Neural cell (in vitro differentiated cells): ENCODE measurements around the gene POU2AF3. TPM values are rescaled to one million over a fixed set of nuclear protein-coding genes. Genes with fewer than 3 reads are reported as not detected.

Experiments used
- H2AFZ ChIP-seq: fragments of 200-600, 300-800 bp; sonication (generic), shearing (Covaris generic); 2 replicates; pipeline ENCODE4 v1.6.0; 2014; ENCODE audit warnings: low read depth, mild to moderate bottlenecking, antibody characterized with exemption, low read length, moderate library complexity
- H3F3A ChIP-seq: fragments of 200-600 bp; shearing (Covaris generic); 2 replicates; pipeline ENCODE4 v1.6.1; 2016; ENCODE audit warnings: mild to moderate bottlenecking, moderate library complexity, mixed read lengths, antibody characterized with exemption, low read length; ENCODE audit not compliant: insufficient read depth, poor library complexity, severe bottlenecking
- H3K27ac ChIP-seq: fragments of 200-600, 300-800 bp; sonication (generic), shearing (Covaris generic); 2 replicates; pipeline ENCODE4 v1.5.1; 2014; ENCODE audit warnings: mild to moderate bottlenecking, low read length, moderate library complexity
- H3K27me3 ChIP-seq: fragments of 300-800, 200-600 bp; sonication (generic), shearing (Covaris generic); 2 replicates; pipeline ENCODE4 v1.6.0; 2014; ENCODE audit warnings: mild to moderate bottlenecking, low read depth, low read length, moderate library complexity; ENCODE audit not compliant: insufficient read depth
- H3K36me3 ChIP-seq: fragments of 300-800, 200-600 bp; sonication (generic), shearing (Covaris generic); 2 replicates; pipeline ENCODE4 v1.5.1; 2014; ENCODE audit warnings: mild to moderate bottlenecking, antibody characterized with exemption, low read length, moderate library complexity; ENCODE audit not compliant: insufficient read depth
- H3K4me2 ChIP-seq: fragments of 300-800, 200-600 bp; sonication (generic), shearing (Covaris generic); 2 replicates; pipeline ENCODE4 v1.6.0; 2014; ENCODE audit warnings: mild to moderate bottlenecking, low read length
- H3K4me3 ChIP-seq: fragments of 300-800, 200-600 bp; sonication (generic), shearing (Covaris generic); 2 replicates; pipeline ENCODE4 v1.5.1; 2014; ENCODE audit warnings: mild to moderate bottlenecking, low read length, moderate library complexity
- H3K79me2 ChIP-seq: fragments of 200-600 bp; shearing (Covaris generic); replicated peaks from 2 replicates; pipeline ENCODE4 v1.6.0; 2014; ENCODE audit warnings: mild to moderate bottlenecking, low read length, moderate library complexity; ENCODE audit not compliant: insufficient read depth
- H3K9ac ChIP-seq: fragments of 300-800, 200-600 bp; sonication (generic), shearing (Covaris generic); 2 replicates; pipeline ENCODE4 v1.6.1; 2016; ENCODE audit warnings: mild to moderate bottlenecking, low read length, mixed read lengths
- H3K9me2 ChIP-seq: fragments of 200-600 bp; shearing (Covaris generic); 2 replicates; pipeline ENCODE4 v1.6.1; 2016; ENCODE audit warnings: mild to moderate bottlenecking, low read length, mixed read lengths; ENCODE audit not compliant: insufficient read depth
- H3K9me3 ChIP-seq: fragments of 200-600, 300-800 bp; sonication (generic), shearing (Covaris generic); 2 replicates; pipeline ENCODE4 v1.6.1; 2016; ENCODE audit warnings: mild to moderate bottlenecking, mixed run types, low read length, moderate library complexity, mixed read lengths
- H4K20me1 ChIP-seq: fragments of 200-600 bp; shearing (Covaris generic); 2 replicates; pipeline ENCODE4 v1.6.1; 2016; ENCODE audit warnings: mild to moderate bottlenecking, mixed run types; ENCODE audit not compliant: insufficient read depth
- EP300 ChIP-seq: fragments of 450-650 bp; conservative IDR thresholded peaks from 2 replicates; pipeline ENCODE4 v1.6.1; 2014; ENCODE audit warnings: antibody characterized with exemption, mild to moderate bottlenecking, moderate library complexity; ENCODE audit not compliant: poor library complexity, severe bottlenecking
- EZH2 ChIP-seq: fragments of 200-600, 300-800 bp; shearing (Covaris generic), sonication (generic); IDR thresholded peaks from 2 replicates; pipeline ENCODE4 v1.6.1; 2014; ENCODE audit warnings: antibody characterized with exemption, low read length, borderline replicate concordance, mild to moderate bottlenecking; ENCODE audit not compliant: insufficient read depth, poor library complexity, severe bottlenecking
- MXI1 ChIP-seq: fragments of 450-650 bp; conservative IDR thresholded peaks from 2 replicates; pipeline ENCODE4 v1.6.1; 2014; ENCODE audit warnings: antibody characterized with exemption, mild to moderate bottlenecking; ENCODE audit not compliant: poor library complexity, severe bottlenecking
- POLR2AphosphoS5 ChIP-seq: IDR thresholded peaks from 2 replicates; pipeline ENCODE4 v1.6.1; 2012
- RAD21 ChIP-seq: fragments of 450-650 bp; conservative IDR thresholded peaks from 2 replicates; pipeline ENCODE4 v1.6.1; 2014; ENCODE audit warnings: antibody characterized with exemption, mild to moderate bottlenecking, moderate library complexity
- SMC3 ChIP-seq: fragments of 450-650 bp; conservative IDR thresholded peaks from 2 replicates; pipeline ENCODE4 v1.6.1; 2014; ENCODE audit warnings: antibody characterized with exemption, mild to moderate bottlenecking, moderate library complexity; ENCODE audit not compliant: poor library complexity
- TAF1 ChIP-seq: IDR thresholded peaks from 2 replicates; pipeline ENCODE4 v1.6.1; 2012; ENCODE audit warnings: low read depth
- polyA plus RNA-seq: library from polyadenylated mRNA; depleted of rRNA; stranded (reverse); fragments of >200 nt; gene quantifications from 2 replicates; pipeline ENCODE4 v1.2.3, GENCODE V29; 2014
- TF ChIP-seq, protein P1 (sequence below): fragments of 450-650 bp; IDR thresholded peaks from 2 replicates; pipeline ENCODE4 v1.5.1; 2014; ENCODE audit warnings: antibody characterized with exemption, mild to moderate bottlenecking, moderate library complexity; ENCODE audit not compliant: poor library complexity, severe bottlenecking
- TF ChIP-seq, protein P2 (sequence below): IDR thresholded peaks from 2 replicates; pipeline ENCODE4 v1.6.1; 2012; ENCODE audit warnings: borderline replicate concordance

The POU2AF3 gene
- polyA plus RNA-seq, 1 donor from 2014 or later, result not detected

DNA sequence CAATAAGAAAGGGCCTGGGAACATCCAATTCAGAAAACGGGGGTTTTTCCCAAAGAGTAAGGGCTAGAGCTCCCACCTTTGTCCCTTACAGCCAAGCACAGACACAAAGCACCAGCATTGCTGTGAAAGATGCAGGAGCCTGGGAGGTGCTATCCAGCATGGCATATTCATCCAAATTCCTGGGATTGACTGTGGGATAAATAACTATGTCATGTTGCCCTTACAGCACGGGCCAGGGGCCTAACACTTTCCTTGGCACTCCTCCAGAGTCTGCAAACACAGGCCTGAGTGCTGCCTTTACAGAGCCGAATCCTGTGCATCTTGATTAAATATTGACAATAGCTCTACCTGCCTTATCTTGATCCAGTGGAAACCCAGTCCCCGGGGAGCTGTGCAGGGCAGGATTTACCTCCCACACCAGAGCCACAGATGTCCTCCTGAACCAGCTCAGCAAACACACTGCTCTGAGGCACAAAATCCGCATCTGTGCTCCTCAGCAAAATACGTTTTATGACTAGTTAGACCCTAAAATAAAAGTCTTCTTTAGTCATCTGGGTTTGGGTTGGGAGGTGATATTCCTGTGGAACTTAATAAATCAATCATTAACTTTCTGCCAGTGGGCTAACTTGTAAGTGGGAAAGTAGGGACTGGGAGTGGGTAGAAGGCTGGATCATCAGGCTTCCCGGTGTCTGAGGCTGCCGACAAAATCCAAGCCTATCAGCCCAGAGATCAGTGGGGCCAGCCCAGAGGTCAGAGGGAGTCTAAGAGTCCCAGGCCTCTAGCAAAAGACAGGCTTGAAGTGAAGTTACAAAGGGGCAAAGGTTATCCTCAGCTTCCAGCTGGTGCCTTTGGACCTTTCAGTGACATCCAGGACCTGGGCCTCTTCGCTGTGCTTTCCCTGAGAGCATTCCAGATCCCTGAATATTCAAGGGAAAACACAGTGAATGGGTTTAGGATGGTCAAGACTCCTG lies 36.5 kb downstream of the POU2AF3 start:
- Histone ChIP-seq H3K27ac (no peak overlapping the region), H3K9me2 (no peaks in the 10 kb centered on the region), H3K4me2 (no peak overlapping the region), H3K9ac (no peak overlapping the region), H4K20me1 (no peaks in the 10 kb centered on the region), H3K27me3 (no peaks in the 10 kb centered on the region), H3K79me2 (no peaks in the 10 kb centered on the region), H3K9me3 (no peaks in the 10 kb centered on the region), H3K4me3 (no peak overlapping the region), H2AFZ (no peak overlapping the region), H3F3A (no peaks in the 10 kb centered on the region), H3K36me3 (no peaks in the 10 kb centered on the region)
- TF ChIP-seq, protein P1, sequence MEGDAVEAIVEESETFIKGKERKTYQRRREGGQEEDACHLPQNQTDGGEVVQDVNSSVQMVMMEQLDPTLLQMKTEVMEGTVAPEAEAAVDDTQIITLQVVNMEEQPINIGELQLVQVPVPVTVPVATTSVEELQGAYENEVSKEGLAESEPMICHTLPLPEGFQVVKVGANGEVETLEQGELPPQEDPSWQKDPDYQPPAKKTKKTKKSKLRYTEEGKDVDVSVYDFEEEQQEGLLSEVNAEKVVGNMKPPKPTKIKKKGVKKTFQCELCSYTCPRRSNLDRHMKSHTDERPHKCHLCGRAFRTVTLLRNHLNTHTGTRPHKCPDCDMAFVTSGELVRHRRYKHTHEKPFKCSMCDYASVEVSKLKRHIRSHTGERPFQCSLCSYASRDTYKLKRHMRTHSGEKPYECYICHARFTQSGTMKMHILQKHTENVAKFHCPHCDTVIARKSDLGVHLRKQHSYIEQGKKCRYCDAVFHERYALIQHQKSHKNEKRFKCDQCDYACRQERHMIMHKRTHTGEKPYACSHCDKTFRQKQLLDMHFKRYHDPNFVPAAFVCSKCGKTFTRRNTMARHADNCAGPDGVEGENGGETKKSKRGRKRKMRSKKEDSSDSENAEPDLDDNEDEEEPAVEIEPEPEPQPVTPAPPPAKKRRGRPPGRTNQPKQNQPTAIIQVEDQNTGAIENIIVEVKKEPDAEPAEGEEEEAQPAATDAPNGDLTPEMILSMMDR, result no peak
- TF ChIP-seq SMC3, result no peak
- no peak for TF ChIP-seq EP300
- TF ChIP-seq TAF1, result no peak
- no peak for TF ChIP-seq MXI1
- TF ChIP-seq, protein P2, sequence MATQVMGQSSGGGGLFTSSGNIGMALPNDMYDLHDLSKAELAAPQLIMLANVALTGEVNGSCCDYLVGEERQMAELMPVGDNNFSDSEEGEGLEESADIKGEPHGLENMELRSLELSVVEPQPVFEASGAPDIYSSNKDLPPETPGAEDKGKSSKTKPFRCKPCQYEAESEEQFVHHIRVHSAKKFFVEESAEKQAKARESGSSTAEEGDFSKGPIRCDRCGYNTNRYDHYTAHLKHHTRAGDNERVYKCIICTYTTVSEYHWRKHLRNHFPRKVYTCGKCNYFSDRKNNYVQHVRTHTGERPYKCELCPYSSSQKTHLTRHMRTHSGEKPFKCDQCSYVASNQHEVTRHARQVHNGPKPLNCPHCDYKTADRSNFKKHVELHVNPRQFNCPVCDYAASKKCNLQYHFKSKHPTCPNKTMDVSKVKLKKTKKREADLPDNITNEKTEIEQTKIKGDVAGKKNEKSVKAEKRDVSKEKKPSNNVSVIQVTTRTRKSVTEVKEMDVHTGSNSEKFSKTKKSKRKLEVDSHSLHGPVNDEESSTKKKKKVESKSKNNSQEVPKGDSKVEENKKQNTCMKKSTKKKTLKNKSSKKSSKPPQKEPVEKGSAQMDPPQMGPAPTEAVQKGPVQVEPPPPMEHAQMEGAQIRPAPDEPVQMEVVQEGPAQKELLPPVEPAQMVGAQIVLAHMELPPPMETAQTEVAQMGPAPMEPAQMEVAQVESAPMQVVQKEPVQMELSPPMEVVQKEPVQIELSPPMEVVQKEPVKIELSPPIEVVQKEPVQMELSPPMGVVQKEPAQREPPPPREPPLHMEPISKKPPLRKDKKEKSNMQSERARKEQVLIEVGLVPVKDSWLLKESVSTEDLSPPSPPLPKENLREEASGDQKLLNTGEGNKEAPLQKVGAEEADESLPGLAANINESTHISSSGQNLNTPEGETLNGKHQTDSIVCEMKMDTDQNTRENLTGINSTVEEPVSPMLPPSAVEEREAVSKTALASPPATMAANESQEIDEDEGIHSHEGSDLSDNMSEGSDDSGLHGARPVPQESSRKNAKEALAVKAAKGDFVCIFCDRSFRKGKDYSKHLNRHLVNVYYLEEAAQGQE, result no peak
- no peak for TF ChIP-seq POLR2AphosphoS5
- TF ChIP-seq RAD21, result no peak
- no peak for TF ChIP-seq EZH2

GRCh38 chr11:111335549-111335948 lies 37.2 kb downstream of the POU2AF3 start:
- Histone ChIP-seq H3K27me3 (no peaks in the 10 kb centered on the region), H2AFZ (no peak overlapping the region), H3K79me2 (no peaks in the 10 kb centered on the region), H3K4me3 (no peak overlapping the region), H3K9me2 (no peaks in the 10 kb centered on the region), H3K4me2 (no peak overlapping the region), H3K9ac (no peak overlapping the region), H3F3A (no peaks in the 10 kb centered on the region), H4K20me1 (no peaks in the 10 kb centered on the region), H3K9me3 (no peaks in the 10 kb centered on the region), H3K27ac (no peak overlapping the region), H3K36me3 (no peaks in the 10 kb centered on the region)
- TF ChIP-seq MXI1, result no peak
- TF ChIP-seq SMC3, result no peak
- no peak for TF ChIP-seq EZH2
- TF ChIP-seq RAD21, result no peak
- no peak for TF ChIP-seq POLR2AphosphoS5
- TF ChIP-seq, protein P1, result no peak
- TF ChIP-seq, protein P2, result no peak
- TF ChIP-seq EP300, result no peak
